Measurements from ENCODE around the gene MAGI2. TPM values are rescaled to one million over a fixed set of nuclear protein-coding genes. Genes with fewer than 3 reads are reported as not detected.
A peak's percentile ranks its signal among the peaks of the same experiment; 100 is the strongest.

MAGI2 gene
- total RNA-seq, 1 donor from 2014 or later: 0.40 TPM

DNA sequence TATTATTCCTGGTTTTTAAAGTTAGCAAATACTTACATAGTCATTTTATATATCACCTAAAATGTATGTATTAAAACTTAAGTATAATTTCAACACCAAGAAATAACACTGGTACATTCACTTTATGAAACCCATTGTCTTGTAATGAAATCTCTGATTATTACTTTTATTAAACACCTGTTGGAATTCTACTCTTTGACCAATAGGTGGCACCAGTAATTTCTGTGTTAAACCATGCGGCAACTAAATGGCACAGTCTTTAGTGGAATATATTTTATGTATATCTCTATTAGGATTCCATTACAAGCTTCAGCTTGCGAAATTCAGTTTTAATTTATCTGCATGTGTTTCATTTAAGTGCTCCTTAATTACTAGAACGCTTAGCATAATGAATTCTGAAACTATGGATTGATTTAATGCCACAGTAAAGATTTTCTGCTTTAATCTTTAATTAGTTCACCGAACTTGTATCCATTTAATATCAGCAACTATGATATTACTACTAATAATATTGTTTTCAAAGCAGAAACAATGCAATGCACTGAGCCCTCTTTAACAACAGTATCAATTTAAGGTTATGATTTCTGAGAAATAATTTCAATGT is 181.3 kb downstream of the MAGI2 start:
- DNase-seq (ENCODE audit: low read depth in 2 of 2): peak; percentile 57 to 61

DNA sequence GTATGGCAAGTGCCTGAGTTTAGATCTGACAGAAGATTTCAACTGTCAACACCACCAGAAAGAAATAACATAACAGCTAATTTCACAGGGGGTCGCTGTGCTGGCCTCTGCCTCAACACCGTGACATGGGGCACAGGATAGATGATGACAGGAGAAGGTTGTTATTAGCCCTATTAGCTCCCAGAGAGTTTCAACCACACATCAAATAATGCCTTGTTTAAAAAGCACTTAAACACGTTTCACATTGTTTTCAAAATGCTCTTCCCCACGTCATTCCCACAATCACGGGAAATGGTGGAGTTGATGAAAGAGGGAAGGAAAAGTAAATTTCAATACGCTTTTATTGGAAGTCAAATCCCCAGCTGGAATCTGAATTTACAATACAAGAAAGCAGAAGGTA is 184.7 kb downstream of the MAGI2 start:
- DNase-seq (ENCODE audit: low read depth in 2 of 2): peak in 1 of 2 donors; percentile 40

DNA sequence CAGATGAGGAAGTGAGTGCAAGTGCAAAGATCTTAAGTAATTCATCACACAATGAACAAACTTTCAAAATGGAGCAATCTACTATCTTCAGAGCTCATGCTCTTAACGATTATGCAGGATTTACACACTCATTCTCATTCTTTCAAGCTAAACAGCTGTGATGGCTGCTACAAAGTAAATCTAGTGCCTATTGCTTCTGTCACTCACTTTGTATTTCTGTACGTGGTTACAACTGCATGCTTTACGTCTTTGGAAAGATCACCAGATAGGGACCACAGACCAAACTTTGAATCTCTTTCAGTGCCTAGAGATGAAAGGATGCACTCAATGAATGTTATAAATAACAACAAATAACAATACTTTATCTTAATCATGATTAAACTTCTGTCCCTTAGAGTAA is 194.6 kb downstream of the MAGI2 start:
- no peak for DNase-seq (ENCODE audit: low read depth in 2 of 2)

DNA sequence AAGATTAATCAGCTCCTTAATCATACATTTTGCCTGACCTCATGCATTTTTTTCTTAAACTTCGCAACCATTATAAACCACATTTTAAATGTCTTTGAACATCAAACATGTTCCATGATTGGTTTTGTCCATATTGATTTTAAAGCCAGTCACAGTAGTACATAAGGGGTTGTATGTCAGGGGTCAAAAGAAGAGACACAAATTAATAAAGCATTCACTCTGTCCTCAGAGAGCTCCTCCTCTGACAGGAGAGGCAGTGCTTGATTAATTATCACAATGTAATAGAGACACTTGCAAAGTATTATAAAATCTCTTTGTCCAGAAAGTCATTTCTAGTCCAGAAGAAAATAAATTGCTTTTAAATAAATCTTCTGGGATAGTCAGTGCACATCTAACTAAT is 195.5 kb downstream of the MAGI2 start:
- DNase-seq (ENCODE audit: low read depth in 2 of 2): no peak

DNA sequence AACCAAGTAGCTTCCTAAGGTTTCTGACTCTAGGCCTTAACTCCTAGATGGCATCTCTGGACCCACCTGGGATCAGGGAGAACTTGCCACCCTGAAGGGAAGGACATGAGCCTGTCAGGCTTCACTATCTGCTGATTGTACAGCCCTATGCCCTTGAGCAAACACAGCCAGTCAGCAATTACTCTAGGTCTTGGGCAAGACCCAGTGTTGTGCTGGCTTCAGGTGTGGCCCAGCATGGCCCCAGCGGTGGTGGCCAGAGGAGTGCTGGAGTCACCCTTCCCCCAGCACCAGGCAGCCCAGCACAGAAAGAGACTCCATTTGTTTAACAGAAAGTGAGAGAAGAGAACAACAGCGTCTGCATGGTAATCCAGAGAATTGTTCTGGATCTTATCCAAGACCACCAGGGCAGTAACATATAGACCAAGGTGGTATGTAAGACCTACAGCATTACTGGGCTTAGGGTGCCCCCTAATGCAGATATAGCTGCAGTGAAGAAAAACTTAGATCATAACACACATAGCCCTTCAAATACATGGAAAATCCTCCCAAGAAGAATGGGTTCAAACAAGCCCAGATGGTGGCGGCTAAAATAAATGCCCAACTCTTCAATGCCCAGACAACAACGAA is 207.7 kb downstream of the MAGI2 start:
- DNase-seq (ENCODE audit: low read depth in 2 of 2): no peak

DNA sequence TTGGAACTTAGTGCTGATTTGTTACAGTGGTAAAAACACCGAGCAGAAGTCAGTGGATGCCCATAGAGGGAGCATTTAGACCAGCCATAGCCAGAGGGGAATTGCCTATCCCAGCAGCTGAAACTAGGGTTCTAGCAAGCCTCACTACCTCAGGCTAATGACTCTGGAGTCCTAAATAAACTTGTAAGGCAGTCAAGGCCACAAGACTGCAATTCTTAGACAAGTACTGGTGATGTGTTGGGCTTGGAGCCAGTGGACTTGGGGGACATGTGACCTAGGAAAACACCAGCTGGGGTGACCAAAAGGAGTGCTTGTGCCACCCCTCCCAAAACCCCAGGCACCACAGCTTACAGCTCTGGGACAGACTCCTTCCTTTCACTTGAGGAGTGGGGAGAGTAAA is 209.0 kb downstream of the MAGI2 start:
- no peak for DNase-seq (ENCODE audit: low read depth in 2 of 2)

DNA sequence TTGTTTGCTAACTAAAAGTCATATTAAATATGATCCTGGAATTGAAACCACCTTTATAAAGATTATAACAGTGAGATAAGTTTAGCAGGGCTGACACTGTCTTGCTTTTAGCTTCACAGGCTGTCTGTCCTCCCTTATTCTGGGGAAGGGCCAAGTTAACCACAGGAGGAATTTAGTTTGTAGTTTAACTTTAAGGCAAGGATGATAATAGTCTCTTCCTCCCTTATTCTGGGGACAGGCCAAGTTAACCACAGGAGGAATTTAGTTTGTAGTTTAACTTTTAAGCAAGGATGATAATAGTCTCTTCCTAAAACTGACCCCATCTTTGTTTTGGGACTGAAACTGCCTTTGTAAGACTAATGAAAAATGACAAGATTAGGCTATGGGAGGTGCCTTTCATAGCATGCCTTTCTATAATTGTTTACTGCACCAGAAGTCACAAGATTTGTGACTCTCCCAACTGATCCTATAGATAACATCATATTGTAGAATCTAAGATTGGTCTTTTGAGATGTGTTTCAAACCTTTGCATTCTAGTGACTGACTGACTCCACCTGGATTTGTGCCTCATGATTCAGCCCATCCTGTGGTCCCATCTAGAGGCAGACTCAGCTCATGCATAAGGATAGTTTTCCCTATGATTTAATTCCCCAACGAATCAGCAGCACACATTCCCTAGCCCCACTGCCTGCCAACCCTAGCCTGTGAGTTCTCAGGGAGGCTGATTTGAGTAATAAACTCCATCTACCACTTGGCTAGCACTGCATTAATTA is 212.0 kb downstream of the MAGI2 start:
- no peak for DNase-seq (ENCODE audit: low read depth in 2 of 2)

DNA sequence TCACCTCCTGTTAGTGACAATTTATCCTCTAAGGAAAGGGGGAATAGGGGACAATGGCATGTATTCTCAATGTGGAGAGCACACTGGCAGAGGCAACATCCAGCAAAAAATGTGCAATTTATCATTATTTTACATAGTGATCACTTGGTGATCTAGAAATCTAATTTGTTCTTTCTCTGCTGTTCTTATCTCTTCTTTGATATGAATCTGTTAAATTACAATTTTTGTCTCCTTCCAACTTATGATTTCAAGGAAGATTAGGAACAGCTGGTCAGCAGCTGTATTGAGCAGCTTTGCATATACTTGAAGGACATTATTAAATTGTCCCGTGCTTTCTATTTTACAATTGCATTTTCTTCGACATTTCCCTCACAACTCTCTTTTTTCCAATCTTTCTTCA is 213.1 kb downstream of the MAGI2 start:
- no peak for DNase-seq (ENCODE audit: low read depth in 2 of 2)

DNA sequence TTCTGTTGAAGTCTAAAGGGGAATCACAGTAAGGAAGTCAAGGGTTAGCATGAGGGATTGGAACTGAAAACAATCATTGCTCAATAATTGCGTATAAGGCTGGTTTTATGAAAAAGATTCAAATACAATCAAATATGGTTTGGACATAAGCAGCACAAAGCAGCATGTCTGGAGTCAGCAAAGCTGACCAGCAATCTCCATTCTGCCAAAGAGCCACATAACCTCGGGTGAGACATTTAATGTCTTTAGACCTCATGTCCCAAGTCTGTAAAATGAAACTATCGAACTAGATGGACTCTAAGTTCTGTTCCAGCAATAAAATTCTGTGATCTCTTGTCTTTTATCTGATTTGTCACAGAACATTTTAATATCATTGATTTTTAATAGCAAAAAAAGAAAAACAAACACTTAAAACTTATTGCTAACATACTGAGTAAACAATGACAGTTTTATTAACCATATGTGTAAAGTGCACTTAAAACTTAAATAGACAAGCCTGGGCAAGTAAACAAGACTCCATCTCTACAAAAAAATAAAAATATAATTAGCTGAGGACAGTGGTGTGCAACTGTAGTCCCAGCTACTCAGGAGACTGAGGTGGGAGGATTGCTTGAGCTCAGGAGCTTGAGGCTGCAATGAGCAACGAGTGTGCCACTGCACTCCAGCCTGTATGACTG is 217.0 kb downstream of the MAGI2 start:
- no peak for DNase-seq (ENCODE audit: low read depth in 2 of 2)

DNA sequence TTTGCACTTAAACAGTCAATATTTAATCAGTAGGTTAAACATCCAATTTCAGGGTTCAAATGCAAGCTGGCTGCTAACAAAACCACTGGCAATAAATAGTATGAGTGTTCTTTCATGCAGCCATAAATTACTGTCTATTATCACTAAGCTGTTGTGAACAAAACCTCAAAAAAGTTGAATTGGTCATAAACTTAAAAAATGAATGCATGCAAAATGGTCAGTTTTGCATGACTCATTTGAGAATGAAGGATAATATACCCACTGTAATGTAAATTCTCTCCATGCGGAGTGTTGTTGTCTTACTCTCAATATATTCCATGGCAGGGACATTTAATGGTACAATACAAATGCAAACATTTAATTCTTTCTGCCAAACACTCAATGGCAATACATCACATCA is 226.4 kb downstream of the MAGI2 start:
- no peak for DNase-seq (ENCODE audit: low read depth in 2 of 2)

DNA sequence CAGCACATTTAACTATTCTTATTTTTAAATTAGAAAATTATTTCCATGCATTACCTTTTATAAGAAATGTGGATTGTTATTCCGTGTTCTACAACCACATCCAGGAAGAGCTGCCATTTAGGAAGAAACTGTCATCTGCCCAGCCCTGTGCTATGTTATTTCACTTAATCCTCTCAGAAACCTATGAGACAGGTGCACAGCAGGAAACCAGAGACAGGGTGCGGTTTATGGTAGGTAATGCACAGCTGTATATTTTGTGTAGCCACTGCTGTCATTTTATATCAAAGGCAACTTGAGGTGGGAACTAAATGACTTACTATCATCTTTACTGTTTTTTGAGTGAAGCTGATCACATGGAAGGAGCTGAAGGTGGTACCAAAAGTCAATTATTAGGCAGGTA is 232.3 kb downstream of the MAGI2 start:
- no peak for DNase-seq (ENCODE audit: low read depth in 2 of 2)

DNA sequence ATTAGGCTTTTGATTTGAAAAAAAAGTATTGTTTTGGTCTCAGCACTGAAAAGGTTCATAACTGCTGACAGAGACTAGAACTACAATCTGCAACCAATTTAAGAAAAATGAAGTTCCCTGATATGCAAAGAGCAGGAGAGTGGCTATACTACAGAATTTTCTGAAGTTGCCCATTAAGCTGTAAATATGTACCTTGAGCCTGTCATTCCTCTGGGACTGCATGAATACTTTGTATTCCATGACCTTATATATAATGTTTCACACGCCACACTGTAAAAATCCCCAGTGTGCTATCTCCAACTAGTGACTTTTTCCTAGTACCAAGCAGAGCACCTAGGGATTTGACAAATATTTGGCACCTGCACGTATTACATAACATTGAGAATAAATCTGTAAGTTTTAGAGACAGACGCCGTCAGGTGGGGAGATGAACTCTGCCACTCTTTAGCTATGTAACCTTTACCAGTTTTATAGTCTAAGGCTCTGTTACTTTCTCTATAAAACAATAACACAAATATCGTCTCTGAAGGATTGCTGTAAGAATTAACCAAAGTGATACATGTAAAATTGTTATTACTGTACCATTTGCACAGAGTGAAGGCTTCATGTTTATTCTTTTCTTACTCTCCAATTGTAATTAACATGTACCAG is 235.4 kb downstream of the MAGI2 start:
- DNase-seq (ENCODE audit: low read depth in 2 of 2): no peak

DNA sequence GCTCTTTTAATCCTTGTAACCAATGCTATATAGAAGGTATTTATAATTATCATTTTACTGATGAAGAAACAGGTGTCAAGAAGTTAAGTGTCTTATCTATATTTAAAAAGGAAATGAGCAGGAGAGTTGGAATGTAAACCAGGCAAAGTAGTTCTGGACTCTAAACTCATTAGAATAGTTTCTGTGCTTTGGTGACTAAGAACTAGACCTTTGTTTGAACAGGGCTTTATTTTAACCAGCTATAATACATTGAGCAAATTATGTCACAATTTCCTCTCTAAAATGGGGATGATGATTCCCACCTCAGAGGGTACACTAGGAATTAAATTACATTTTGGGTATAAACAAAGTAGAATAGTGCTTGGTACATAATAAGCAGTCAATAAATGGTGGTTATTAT is 236.0 kb downstream of the MAGI2 start:
- DNase-seq (ENCODE audit: low read depth in 2 of 2): peak in 1 of 2 donors; percentile 3

DNA sequence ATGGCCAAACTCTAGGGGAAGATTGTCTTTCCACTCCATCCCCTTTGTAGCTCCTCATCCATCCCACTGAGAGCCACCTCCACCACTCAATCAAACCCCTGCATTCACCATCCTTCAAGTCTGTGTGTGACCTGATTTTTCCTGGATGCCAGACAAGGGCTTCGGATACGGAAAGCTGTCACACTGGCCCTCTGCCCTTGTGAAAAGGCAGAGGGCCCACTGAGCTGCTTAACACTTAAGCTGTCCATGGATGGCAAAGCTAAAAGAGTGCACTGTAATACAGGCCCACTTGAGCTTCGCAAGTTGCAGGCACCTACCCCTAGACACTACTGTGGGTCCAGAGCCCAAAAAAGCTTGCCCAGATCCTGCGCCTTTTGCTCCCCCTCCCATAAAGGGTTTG is 237.2 kb downstream of the MAGI2 start:
- DNase-seq (ENCODE audit: low read depth in 2 of 2): no peak

DNA sequence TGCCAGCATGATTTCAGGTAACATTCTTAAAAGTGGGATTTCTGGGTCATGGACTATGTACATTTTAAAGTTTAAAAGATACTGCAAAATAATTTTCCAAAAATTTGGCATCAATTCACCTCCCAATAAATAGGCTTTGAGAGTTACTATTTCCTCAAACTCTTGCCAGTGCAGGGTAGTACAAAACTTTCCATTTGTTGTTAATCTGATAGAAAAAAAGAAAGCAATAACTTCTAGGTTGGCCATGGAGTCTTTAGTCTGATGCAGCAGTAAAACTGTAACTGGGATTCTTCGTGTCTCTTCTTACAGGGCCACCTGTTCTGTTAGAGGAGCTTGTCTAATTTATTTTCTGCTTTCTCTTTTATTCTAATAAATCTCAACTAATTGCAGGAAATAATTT is 241.1 kb downstream of the MAGI2 start:
- DNase-seq (ENCODE audit: low read depth in 2 of 2): no peak

DNA sequence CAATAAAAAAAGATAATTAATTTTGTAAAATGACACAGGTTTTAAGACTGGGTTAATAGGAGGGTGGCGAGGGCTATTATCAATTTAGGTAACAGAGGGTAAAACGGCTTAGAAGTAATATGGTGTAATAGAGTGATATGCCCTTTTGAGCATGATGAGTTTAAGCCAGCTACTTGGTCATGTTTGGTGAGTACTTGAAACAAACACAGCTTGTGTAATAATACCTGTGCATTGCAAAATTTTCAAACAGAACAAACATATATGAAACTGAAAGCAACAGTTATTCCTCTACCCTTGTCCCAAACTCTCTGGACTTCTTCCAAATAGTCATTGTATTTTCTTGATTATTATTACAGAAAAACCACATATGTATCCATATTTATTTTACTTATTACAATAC is 241.7 kb downstream of the MAGI2 start:
- DNase-seq (ENCODE audit: low read depth in 2 of 2): no peak

DNA sequence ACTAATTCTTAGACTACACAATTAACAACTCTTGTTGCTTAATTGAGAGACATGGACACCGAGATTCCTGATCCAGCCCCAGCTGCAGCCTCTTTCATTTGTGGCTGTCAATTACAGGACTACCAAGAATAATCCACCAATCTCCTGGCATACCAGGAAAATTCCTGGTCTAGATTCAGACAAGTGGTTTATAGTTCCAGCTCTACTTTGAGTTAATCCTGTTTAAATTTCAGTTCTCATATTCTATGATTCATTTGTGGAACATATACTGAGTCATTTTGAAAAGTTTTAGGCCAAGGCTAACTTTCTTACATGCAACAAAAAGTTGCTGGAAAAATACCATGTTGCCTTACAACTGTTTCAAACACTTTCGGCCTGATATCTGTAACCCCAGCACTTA is 253.5 kb downstream of the MAGI2 start:
- DNase-seq (ENCODE audit: low read depth in 2 of 2): no peak

DNA sequence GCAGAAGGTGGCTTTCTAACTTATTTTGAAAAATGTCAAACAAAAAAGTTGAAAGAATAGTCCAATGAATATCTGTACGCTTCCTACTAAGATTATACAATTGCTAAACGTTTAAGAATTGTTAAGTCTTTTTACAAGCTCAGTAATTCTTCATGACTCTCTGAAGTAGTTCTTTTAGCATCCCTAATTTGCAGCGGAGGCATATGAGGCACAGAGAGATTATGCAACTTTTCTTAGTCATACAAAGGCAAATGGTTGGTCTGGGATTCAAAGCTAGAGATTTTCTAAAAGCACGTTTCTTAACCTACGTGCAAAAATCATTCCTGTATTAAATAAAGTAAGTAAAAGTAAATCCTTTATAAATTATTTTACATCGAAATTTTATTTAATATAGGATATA is 254.2 kb downstream of the MAGI2 start:
- DNase-seq (ENCODE audit: low read depth in 2 of 2): no peak

DNA sequence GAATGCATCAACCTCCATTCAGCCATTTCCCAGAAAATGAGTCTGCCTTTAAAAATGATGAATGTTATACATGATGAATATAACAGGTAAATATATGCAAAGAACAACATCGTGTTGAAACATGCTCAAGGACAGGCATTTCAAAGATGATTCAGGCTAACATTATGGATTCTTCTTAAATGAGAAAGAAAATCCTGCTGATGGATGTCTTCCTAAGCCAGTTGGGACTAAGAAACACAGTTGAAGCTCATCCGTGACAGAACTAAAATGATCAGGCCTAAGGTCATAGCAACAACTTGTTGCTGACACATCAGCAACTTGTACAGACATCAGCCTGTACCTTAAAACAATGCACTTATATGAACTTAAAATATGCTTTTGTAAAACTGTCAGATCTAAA is 267.9 kb downstream of the MAGI2 start:
- DNase-seq (ENCODE audit: low read depth in 2 of 2): no peak

DNA sequence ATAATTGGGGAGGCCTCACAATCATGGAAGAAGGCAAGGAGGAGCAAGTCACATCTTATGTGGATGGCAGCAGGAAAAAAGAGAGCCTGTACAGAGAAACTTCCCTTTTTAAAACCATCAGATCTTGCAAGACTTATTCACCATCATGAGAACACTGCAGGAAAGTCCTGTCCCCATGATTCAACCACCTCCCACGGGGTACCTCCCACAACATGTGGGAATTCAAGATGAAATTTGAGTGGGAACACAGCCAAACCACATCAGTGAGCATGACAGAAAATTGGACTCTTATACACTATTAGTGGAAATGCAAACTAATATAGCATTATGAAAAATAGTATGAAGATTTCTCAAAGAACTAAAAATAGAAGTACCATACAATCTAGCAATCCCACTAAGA is 271.2 kb downstream of the MAGI2 start:
- peak in 1 of 2 donors; percentile 55 for DNase-seq (ENCODE audit: low read depth in 2 of 2)

DNA sequence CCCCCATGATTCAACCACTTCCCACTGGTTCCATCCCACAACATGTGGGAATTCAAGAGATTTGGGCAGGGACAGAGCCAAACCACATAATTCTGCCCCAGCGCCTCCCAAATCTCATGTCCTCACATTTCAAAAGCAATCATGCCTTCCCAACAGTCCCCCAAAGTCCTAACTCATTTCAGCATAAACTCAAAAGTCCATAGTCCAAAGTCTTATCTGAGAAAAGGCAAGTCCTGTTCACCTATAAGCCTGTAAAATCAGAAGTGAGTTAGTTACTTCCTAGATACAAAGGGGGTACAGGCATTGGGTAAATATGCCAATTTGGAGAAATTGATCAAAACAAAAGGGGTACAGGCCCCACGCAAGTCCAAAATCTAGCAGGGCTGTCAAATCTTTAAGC is 272.9 kb downstream of the MAGI2 start:
- DNase-seq (ENCODE audit: low read depth in 2 of 2): no peak

All from lung microvascular endothelial cell (primary cell).